GM18519 (cell line): ENCODE data around the gene SNX21.
"Not testable (repeated sequence)": the region's sequence is repeated elsewhere in the genome, so short reads cannot be mapped to it uniquely, and the experiment has no call there.

Experiments
- ATAC-seq: cut with Tn5 transposase; IDR thresholded peaks from one replicate; pipeline ENCODE4 v1.9.1; 2021; ENCODE audit warnings: mild to moderate bottlenecking, moderate library complexity; ENCODE audit not compliant: unreplicated experiment, low FRiP score

The SNX21 gene

DNA sequence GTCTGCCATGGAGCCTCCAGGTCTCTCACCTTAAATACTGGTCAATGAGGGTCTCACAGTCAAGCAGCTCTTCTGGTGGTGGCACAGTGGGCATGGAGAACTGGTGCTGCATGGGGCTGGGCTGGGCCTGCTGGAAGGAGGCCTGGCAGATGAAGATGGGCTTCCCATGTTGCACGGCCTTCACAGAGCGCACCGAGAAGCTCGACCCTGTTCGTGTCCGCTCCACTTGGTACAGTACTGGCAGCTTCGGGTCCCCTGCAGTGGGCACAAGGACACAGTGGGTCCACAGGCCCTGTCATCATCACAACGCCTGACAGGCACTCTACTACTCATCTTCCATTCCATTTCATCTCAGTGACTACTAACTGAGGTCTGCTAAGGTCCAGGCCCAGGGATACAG lies 14.8 kb downstream of the SNX21 start:
- no peak for ATAC-seq

DNA sequence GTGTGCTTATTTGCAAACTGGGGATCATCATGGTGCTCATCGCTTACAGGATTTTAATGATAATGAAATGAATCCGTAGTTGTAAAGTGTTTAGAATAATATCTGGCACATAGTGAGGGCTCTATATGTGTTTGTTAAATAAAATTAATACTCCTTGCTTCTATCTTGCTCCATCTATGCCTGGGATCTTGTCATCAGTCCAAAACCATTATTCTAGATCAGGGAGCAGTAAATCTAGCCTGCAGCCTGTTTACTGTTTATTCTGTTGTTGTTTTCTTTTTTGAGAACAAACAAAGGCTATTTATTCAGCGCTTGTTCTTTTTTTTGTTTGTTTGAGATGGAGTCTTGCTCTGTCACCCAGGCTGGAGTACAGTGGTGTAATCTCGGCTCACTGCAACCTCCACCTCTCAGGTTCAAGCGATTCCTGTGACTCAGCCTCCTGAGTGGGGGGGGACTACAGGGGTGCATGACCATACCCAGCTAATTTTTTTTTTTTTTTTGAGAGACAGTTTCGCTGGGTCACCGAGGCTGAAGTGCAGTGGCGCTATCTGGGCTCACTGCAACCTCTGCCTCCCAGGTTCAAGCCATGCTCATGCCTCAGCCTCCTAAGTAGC lies 15.5 kb downstream of the SNX21 start:
- no peak for ATAC-seq

DNA sequence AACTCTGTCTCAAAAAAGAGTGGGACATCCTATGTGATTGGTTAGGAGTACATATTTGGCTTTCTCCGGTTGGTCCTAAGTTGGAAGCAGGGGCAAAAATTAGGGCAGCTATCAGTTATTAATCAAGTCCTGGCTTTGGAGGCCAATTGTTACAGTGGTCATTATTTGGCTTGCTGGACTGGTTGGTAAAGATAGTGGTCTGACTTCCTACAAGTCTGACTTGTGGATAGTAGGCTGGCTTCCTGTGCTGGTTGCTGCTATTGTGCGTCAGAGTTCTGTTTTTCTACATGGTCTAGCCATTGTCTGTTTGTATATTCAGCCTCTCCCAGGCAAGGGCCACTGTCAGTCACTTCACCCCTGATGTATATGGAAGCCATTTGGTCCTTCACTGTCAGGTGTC lies 16.6 kb downstream of the SNX21 start:
- ATAC-seq: no peak

- no peak for ATAC-seq
These were observed 17.3 kb downstream of the SNX21 start for GRCh38 chr20:45850926-45851325.

DNA sequence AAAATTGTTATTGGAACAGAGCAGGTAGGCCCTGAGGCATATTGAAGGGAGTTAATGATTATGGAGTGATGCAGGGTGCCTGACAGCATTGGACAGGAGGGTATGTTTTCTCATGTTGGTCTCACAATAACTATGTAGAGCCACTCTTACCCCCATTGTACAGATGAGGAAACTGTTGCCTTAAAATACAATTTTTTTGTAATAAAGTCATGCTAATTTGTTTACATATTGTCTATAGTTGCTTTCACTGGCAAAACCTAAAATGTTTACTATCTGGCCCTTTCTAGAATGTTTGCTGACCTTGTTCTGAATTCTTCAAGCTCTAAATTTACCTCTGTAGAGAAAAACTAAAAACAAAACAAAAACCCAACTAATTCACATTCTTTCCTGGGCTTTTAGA lies 17.9 kb downstream of the SNX21 start:
- no peak for ATAC-seq

GRCh38 chr20:45852326-45852725 lies 18.7 kb downstream of the SNX21 start:
- ATAC-seq: no peak

- no peak for ATAC-seq
These were observed 19.9 kb downstream of the SNX21 start for GRCh38 chr20:45853484-45853883.

GRCh38 chr20:45857114-45857881 lies 23.7 kb downstream of the SNX21 start, which contains the start of the genes ACOT8 and ZSWIM3:
TSS of gene ACOT8 (minus strand) at chr20:45857392. CDS start at chr20:45857315, 77 bp downstream.
TSS of gene ZSWIM3 (plus strand) at chr20:45857614. CDS start at chr20:45857826, 212 bp downstream.
- ATAC-seq: peak; percentile 90

DNA sequence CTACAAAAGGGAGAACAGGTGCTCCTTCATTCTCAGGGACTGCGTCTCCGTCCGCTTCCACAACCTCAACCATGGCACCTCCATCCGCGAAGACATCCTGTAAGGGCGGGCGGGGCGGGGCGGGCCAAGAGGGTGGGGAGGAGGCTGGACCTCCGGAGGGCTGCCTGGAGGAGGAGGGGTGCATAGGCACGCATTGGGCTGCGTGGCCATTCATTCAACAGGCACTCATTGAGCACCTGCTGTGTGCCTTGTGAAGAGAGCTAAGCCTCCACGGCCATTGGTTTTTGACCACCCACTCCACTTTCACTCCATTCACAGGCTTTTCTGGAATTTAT lies 24.2 kb downstream of the SNX21 start:
- ATAC-seq: no peak

DNA sequence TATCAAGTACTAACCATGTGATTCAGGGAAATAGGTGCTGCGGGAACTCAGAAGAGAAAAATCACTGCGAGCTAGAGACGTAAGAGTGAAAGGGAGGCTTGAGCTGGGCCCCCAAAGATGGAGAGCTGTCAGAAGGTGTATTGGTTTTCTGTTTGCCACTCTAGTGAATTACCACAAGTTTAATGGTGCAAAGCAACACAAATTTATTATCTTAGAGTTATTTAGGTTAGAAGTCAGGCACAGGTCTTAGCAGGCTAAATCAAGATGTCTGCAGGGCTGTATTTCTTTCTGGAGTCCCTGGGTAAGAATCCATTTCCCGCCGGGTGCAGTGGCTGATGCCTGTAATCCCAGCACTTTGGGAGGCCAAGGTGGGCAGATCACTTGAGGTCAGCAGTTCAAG lies 26.3 kb downstream of the SNX21 start:
- ATAC-seq: no peak

- ATAC-seq: no peak
These were observed 27.1 kb downstream of the SNX21 start for GRCh38 chr20:45860560-45861220.

DNA sequence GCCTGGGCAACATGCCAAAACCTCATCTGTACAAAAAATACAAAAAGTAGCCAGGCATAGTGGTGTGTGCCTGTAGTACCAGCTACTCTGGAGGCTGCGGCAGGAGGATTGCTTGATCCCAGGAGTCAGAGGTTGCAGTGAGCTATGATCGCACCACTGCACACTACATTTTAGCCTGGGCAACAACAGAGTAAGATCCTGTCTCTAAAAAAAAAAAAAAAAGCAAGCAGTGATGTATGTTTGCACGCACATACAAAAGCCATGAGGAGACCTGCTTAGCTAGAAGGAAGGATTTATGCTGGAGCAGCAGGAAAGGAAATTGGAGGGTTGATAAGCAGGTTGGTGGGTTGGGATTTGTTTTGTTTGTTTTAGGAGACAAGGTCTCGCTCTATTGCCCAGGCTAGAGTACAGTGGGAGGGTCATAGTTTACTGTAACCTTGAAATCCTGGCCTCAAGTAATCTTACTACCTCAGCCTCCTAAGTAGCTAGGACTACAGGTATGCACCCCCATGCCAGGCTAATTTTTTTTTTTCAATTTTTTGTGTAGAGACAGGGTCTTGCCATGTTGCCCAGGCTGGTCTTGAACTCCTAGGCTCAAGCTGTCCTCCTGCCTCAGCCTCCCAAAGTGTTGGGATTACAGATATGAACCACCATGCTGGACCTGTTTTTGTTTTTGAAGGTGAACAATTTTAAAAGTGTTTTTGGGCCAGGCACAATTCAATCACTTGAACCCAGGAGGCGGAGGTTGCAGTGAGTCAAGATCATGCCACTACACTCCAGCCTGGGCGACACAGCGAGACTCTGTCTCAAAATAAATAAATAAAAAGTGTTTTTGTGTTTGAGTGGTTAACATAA lies 27.8 kb downstream of the SNX21 start:
- ATAC-seq: no peak

GRCh38 chr20:45863543-45864470 lies 30.2 kb downstream of the SNX21 start:
- no peak for ATAC-seq

DNA sequence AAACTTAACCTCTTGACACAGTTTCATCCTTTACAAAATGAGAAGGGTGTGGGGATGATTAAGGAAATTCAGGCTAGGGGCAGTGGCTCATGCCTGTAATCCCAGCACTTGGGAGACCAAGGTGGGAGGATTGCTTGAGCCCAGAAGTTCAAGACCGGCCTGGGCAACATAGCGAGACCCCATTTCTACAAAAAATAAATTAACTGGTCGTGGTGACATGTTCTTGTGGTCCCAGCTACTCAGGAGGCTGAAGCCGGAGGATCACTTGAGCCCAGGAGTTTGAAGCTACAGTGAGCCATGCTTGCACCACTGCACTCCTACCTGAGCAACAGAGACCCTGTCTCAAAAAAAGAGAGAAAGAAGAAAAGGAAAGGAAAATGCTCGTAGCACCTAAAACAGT lies 32.9 kb downstream of the SNX21 start:
- no peak for ATAC-seq

DNA sequence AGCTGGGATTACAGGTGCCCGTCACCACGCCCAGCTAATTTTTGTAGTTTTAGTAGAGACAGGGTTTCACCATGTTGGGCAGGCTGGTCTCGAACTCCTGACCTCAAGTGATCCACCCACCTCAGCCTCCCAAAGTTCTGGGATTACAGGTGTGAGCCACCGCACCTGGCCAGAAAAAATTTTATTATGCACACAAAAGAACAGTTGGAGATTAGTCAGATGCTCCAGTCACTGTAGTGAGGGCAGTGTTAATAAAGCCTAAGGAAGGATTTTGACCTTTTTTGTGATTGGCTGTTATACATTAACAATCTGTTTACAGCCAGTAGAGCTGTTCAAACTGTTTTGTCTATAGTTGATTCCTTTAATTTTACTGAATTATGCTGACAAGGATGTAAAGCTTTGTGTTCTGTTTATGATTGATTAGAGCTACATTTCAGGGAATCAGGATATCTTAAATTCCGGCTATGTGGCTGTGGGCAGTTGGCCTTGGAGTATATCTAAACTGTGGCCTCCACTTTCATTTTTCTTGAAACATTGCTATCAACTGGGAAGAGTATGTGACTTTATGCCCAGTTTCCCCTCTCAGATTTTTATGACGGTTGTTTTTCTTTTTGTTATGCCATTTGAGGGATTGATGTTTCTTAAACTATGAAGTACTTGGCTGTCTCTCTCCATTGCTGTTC lies 33.7 kb downstream of the SNX21 start:
- ATAC-seq: no peak

DNA sequence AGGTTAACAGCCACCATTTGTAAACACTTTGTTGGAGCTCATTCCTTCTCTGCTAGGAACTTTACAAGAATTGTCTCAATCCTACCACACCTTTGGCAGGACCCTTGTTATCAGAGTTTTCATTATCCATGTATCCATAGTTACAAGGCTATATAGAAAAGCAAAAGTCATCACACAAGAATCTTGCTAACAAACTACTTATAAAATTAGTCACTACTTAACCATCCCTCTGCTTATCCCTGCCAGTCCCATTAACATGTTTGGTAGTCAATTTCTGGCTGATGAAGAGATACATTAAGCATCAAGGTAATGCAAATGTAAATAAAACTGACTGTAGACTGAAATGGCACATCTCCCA lies 34.2 kb downstream of the SNX21 start:
- no peak for ATAC-seq

GRCh38 chr20:45872626-45873025 lies 39.0 kb downstream of the SNX21 start:
- no peak for ATAC-seq

DNA sequence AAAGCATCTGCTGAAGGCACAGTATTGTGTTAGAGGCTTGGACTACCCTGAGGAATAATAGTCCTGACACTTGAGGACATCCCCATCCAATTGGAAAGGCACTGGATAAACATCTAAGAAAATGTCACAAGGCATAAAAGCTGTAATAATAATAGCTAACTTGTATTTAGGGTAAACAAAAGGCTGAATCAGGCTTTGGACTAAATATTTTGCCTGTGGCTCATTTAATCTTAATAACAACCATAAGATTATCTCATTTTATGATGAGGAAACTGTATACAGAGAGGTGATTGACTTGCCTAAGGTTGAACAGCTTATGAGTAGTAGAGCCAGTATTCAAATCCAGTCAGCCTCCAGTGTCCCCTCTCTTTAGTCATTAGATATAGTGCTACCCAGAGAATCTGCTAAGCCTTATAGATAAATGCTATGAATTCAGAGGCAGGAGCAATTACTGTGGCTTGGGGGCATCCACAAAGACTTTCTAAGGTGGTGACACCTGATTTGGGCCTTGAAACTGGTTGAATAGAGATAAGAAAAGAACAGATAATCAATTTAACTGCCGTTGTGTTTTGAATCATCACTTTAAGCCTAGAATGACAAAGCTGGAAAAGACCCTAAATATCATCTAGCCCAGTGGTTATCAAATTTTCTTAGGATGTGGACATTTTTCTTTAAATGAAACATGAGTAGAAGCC lies 40.0 kb downstream of the SNX21 start:
- no peak for ATAC-seq

DNA sequence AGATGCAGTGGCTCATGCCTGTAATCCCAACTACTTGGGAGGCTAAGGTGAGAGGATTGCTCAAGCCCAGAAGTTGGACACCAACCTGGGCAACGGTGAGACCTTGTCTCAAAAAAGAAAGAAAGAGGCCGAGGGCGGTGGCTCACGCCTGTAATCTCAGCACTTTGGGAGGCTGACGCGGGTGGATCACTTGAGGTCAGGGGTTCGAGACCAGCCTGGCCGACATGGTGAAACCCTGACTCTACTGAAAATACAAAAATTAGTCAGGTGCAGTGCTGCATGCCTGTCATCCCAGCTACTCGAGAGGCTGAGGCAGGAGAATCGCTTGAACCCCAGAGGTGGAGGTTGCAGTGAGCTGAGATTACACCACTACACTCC lies 40.5 kb downstream of the SNX21 start:
- ATAC-seq: not testable (repeated sequence)
